ENCODE results near the gene FHOD3. TPM values are rescaled to one million over a fixed set of nuclear protein-coding genes. Genes with fewer than 3 reads are reported as not detected.
A peak's percentile ranks its signal among the peaks of the same experiment; 100 is the strongest.

The FHOD3 gene
- total RNA-seq, 2 experiments from 2014 or later = not detected

- intact Hi-C loops (cut with micrococcal nuclease) = no loop called here
- CTCF ChIA-PET = no interaction called here
- Mint-ChIP-seq H3K4me1 (ENCODE audit: low read depth) (no peaks in the 10 kb centered on the region), H3K27me3 (ENCODE audit: low read depth) (peaks cover 10% of the 10 kb centered on the region), H3K4me3 (no peak overlapping the region), H3K36me3 (ENCODE audit: low read depth) (no peaks in the 10 kb centered on the region), H3K27ac (no peak overlapping the region), H3K9me3 (no peaks in the 10 kb centered on the region)
- no peak for DNase-seq
Measured at GRCh38 chr18:36275561-36275960, 22.0 kb upstream of the FHOD3 start.

- CTCF ChIA-PET = interaction anchor here (0.7 kb wide), 1 partner anchor 378 kb away, joined by 3 read pairs; no protein-coding TSS in a partner anchor
- Mint-ChIP-seq H3K27ac (no peak overlapping the region), H3K27me3 (ENCODE audit: low read depth) (peaks cover 17% of the 10 kb centered on the region), H3K36me3 (ENCODE audit: low read depth) (no peaks in the 10 kb centered on the region), H3K4me1 (ENCODE audit: low read depth) (no peaks in the 10 kb centered on the region), H3K9me3 (no peaks in the 10 kb centered on the region), H3K4me3 (no peak overlapping the region)
- intact Hi-C loops (cut with micrococcal nuclease) = no loop called here
- no peak for DNase-seq
Measured at GRCh38 chr18:36279001-36279400, 18.5 kb upstream of the FHOD3 start.

- Mint-ChIP-seq H3K4me1 (ENCODE audit: low read depth) (no peaks in the 10 kb centered on the region), H3K27ac (no peak overlapping the region), H3K9me3 (no peaks in the 10 kb centered on the region), H3K4me3 (no peak overlapping the region), H3K36me3 (ENCODE audit: low read depth) (no peaks in the 10 kb centered on the region), H3K27me3 (ENCODE audit: low read depth) (peaks cover 13% of the 10 kb centered on the region)
- intact Hi-C loops (cut with micrococcal nuclease) = loop anchor here (5.0 kb wide), 2 partner anchors 95 to 875 kb away; partner anchors contain the start of gene MOCOS
- CTCF ChIA-PET = interaction anchor here (0.8 to 6.7 kb wide), 4 partner anchors 14 to 265 kb away, joined by 3 to 60 read pairs (median 4); no protein-coding TSS in a partner anchor
- no peak for DNase-seq
Measured at GRCh38 chr18:36281936-36282335, 15.6 kb upstream of the FHOD3 start.

GRCh38 chr18:36283448-36283847 lies 14.1 kb upstream of the FHOD3 start:
- CTCF ChIA-PET = interaction anchor here (1.2 to 6.7 kb wide), 8 partner anchors 9 to 527 kb away, joined by 3 to 60 read pairs (median 4); no protein-coding TSS in a partner anchor
- no peak for DNase-seq
- Mint-ChIP-seq H3K9me3 (no peaks in the 10 kb centered on the region), H3K4me3 (no peak overlapping the region), H3K36me3 (ENCODE audit: low read depth) (no peaks in the 10 kb centered on the region), H3K4me1 (ENCODE audit: low read depth) (no peaks in the 10 kb centered on the region), H3K27ac (no peak overlapping the region), H3K27me3 (ENCODE audit: low read depth) (peaks cover 15% of the 10 kb centered on the region)
- intact Hi-C loops (cut with micrococcal nuclease) = loop anchor here (5.0 kb wide), 2 partner anchors 96 to 876 kb away; partner anchors contain the start of gene MOCOS

- Mint-ChIP-seq H3K9me3 (no peaks in the 10 kb centered on the region), H3K27ac (no peak overlapping the region), H3K36me3 (ENCODE audit: low read depth) (no peaks in the 10 kb centered on the region), H3K4me3 (no peak overlapping the region), H3K4me1 (ENCODE audit: low read depth) (no peaks in the 10 kb centered on the region), H3K27me3 (ENCODE audit: low read depth) (peaks cover 14% of the 10 kb centered on the region)
- no peak for DNase-seq
- CTCF ChIA-PET = interaction anchor here (0.7 to 6.7 kb wide), 16 partner anchors 10 to 528 kb away, joined by 3 to 60 read pairs (median 3); no protein-coding TSS in a partner anchor
- intact Hi-C loops (cut with micrococcal nuclease) = loop anchor here (1.0 to 5.0 kb wide), 6 partner anchors 97 to 877 kb away; partner anchors contain the start of genes ELP2, MOCOS and SLC39A6
Measured at GRCh38 chr18:36284268-36284667, 13.2 kb upstream of the FHOD3 start.

- CTCF ChIA-PET = interaction anchor here (0.7 to 6.7 kb wide), 16 partner anchors 10 to 529 kb away, joined by 3 to 60 read pairs (median 3); no protein-coding TSS in a partner anchor
- intact Hi-C loops (cut with micrococcal nuclease) = loop anchor here (1.0 to 5.0 kb wide), 6 partner anchors 97 to 877 kb away; partner anchors contain the start of genes ELP2, MOCOS and SLC39A6
- H3K9me3 Mint-ChIP-seq = no peaks in the 10 kb centered on the region
- H3K27ac Mint-ChIP-seq = no peak overlapping the region
- H3K36me3 Mint-ChIP-seq (ENCODE audit: low read depth) = no peaks in the 10 kb centered on the region
- peak; percentile 55 for DNase-seq
- H3K27me3 Mint-ChIP-seq (ENCODE audit: low read depth) = peaks cover 14% of the 10 kb centered on the region
- no peak overlapping the region for H3K4me3 Mint-ChIP-seq
- no peaks in the 10 kb centered on the region for H3K4me1 Mint-ChIP-seq (ENCODE audit: low read depth)
Measured at GRCh38 chr18:36284671-36285295, 12.7 kb upstream of the FHOD3 start.

GRCh38 chr18:36287653-36288052 lies 9.9 kb upstream of the FHOD3 start:
- CTCF ChIA-PET = interaction anchor here (0.6 to 1.3 kb wide), 4 partner anchors 70 to 303 kb away, joined by 3 to 5 read pairs (median 4); no protein-coding TSS in a partner anchor
- no peak overlapping the region for H3K27ac Mint-ChIP-seq
- DNase-seq = no peak
- H3K27me3 Mint-ChIP-seq (ENCODE audit: low read depth) = peaks cover 12% of the 10 kb centered on the region
- H3K9me3 Mint-ChIP-seq = no peaks in the 10 kb centered on the region
- H3K4me3 Mint-ChIP-seq = no peak overlapping the region
- H3K36me3 Mint-ChIP-seq (ENCODE audit: low read depth) = no peaks in the 10 kb centered on the region
- intact Hi-C loops (cut with micrococcal nuclease) = no loop called here
- no peaks in the 10 kb centered on the region for H3K4me1 Mint-ChIP-seq (ENCODE audit: low read depth)

GRCh38 chr18:36288689-36289088 lies 8.8 kb upstream of the FHOD3 start:
- CTCF ChIA-PET = interaction anchor here (0.6 to 1.0 kb wide), 2 partner anchors 71 to 215 kb away, joined by 3 to 4 read pairs; no protein-coding TSS in a partner anchor
- H3K4me3 Mint-ChIP-seq = no peak overlapping the region
- no peak overlapping the region for H3K27ac Mint-ChIP-seq
- no peaks in the 10 kb centered on the region for H3K36me3 Mint-ChIP-seq (ENCODE audit: low read depth)
- no peak for DNase-seq
- H3K27me3 Mint-ChIP-seq (ENCODE audit: low read depth) = peaks cover 12% of the 10 kb centered on the region
- intact Hi-C loops (cut with micrococcal nuclease) = no loop called here
- no peaks in the 10 kb centered on the region for H3K4me1 Mint-ChIP-seq (ENCODE audit: low read depth)
- no peaks in the 10 kb centered on the region for H3K9me3 Mint-ChIP-seq

GRCh38 chr18:36294031-36294430 lies 3.5 kb upstream of the FHOD3 start:
- Mint-ChIP-seq H3K36me3 (ENCODE audit: low read depth) (no peaks in the 10 kb centered on the region), H3K9me3 (no peaks in the 10 kb centered on the region)
- CTCF ChIA-PET = no interaction called here

GRCh38 chr18:36295214-36295613 lies 2.3 kb upstream of the FHOD3 start:
- DNase-seq = no peak
- H3K27me3 Mint-ChIP-seq (ENCODE audit: low read depth) = peaks cover 19% of the 10 kb centered on the region
- H3K27ac Mint-ChIP-seq = no peak overlapping the region
- no peaks in the 10 kb centered on the region for H3K4me1 Mint-ChIP-seq (ENCODE audit: low read depth)
- H3K4me3 Mint-ChIP-seq = no peak overlapping the region
- CTCF ChIA-PET = interaction anchor here (0.6 to 1.4 kb wide), 2 partner anchors 10 to 1082 kb away, joined by 3 to 5 read pairs; no protein-coding TSS in a partner anchor
- H3K9me3 Mint-ChIP-seq = no peaks in the 10 kb centered on the region
- intact Hi-C loops (cut with micrococcal nuclease) = loop anchor here (5.0 kb wide), 1 partner anchor 512 kb away; no protein-coding TSS in a partner anchor
- no peaks in the 10 kb centered on the region for H3K36me3 Mint-ChIP-seq (ENCODE audit: low read depth)

More at GRCh38 chr18:36294031-36294430, 3.5 kb upstream of the FHOD3 start:
- no peak overlapping the region for H3K27ac Mint-ChIP-seq
- no peak for DNase-seq
- H3K4me1 Mint-ChIP-seq (ENCODE audit: low read depth) = no peaks in the 10 kb centered on the region
- intact Hi-C loops (cut with micrococcal nuclease) = no loop called here
- peaks cover 9% of the 10 kb centered on the region for H3K27me3 Mint-ChIP-seq (ENCODE audit: low read depth)
- no peak overlapping the region for H3K4me3 Mint-ChIP-seq

GRCh38 chr18:36295880-36296301 lies 1.6 kb upstream of the FHOD3 start:
- no peaks in the 10 kb centered on the region for H3K36me3 Mint-ChIP-seq (ENCODE audit: low read depth)
- CTCF ChIA-PET = interaction anchor here (0.7 to 1.4 kb wide), 2 partner anchors 10 to 14 kb away, joined by 3 to 5 read pairs; no protein-coding TSS in a partner anchor

GRCh38 chr18:36296650-36297416 lies 680 bp upstream of the FHOD3 start:
- CTCF ChIA-PET = no interaction called here
- H3K9me3 Mint-ChIP-seq = no peaks in the 10 kb centered on the region
- H3K4me3 Mint-ChIP-seq = no peak overlapping the region
- H3K36me3 Mint-ChIP-seq (ENCODE audit: low read depth) = no peaks in the 10 kb centered on the region
- intact Hi-C loops (cut with micrococcal nuclease) = loop anchor here (1.0 to 5.0 kb wide), 2 partner anchors 275 to 510 kb away; no protein-coding TSS in a partner anchor
- H3K27ac Mint-ChIP-seq = no peak overlapping the region
- H3K4me1 Mint-ChIP-seq (ENCODE audit: low read depth) = no peaks in the 10 kb centered on the region
- peaks cover 18% of the 10 kb centered on the region for H3K27me3 Mint-ChIP-seq (ENCODE audit: low read depth)
- DNase-seq = peak; percentile 41

More at GRCh38 chr18:36295880-36296301, 1.6 kb upstream of the FHOD3 start:
- Mint-ChIP-seq H3K4me3 (no peak overlapping the region), H3K9me3 (no peaks in the 10 kb centered on the region), H3K27ac (no peak overlapping the region), H3K27me3 (ENCODE audit: low read depth) (peaks cover 21% of the 10 kb centered on the region), H3K4me1 (ENCODE audit: low read depth) (no peaks in the 10 kb centered on the region)
- no peak for DNase-seq
- intact Hi-C loops (cut with micrococcal nuclease) = loop anchor here (1.0 to 5.0 kb wide), 2 partner anchors 276 to 511 kb away; no protein-coding TSS in a partner anchor

All from activated naive CD4-positive, alpha-beta T cell treated with anti-CD3 and anti-CD28 coated beads for 36 hours (primary cell).